Glomerular visceral epithelial cell (primary cell): Measurements from ENCODE around the gene DNPH1.

Experiments used
- DNase-seq: peaks from one replicate; pipeline ENCODE4 v3.0.0-alpha.2; 2016; ENCODE audit errors: extremely low spot score

Gene DNPH1

GRCh38 chr6:43263314-43264178 lies 34.3 kb upstream of the DNPH1 start:
- DNase-seq = peak; percentile 72

DNA sequence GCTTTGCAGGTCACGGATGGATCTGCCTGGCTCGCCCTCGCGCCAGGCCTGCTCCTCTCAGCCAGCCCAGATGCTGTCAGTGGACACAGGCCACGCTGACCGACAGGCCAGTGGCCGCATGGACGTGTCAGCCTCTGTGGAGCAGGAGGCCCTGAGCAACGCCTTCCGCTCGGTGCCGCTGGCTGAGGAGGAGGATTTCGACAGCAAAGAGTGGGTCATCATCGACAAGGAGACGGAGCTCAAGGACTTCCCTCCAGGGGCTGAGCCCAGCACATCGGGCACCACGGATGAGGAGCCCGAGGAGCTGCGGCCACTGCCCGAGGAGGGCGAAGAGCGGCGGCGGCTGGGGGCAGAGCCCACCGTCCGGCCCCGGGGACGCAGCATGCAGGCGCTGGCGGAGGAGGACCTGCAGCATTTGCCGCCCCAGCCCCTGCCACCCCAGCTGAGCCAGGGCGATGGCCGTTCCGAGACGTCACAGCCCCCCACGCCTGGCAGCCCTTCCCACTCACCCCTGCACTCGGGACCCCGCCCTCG lies 33.6 kb upstream of the DNPH1 start:
- no peak for DNase-seq

DNA sequence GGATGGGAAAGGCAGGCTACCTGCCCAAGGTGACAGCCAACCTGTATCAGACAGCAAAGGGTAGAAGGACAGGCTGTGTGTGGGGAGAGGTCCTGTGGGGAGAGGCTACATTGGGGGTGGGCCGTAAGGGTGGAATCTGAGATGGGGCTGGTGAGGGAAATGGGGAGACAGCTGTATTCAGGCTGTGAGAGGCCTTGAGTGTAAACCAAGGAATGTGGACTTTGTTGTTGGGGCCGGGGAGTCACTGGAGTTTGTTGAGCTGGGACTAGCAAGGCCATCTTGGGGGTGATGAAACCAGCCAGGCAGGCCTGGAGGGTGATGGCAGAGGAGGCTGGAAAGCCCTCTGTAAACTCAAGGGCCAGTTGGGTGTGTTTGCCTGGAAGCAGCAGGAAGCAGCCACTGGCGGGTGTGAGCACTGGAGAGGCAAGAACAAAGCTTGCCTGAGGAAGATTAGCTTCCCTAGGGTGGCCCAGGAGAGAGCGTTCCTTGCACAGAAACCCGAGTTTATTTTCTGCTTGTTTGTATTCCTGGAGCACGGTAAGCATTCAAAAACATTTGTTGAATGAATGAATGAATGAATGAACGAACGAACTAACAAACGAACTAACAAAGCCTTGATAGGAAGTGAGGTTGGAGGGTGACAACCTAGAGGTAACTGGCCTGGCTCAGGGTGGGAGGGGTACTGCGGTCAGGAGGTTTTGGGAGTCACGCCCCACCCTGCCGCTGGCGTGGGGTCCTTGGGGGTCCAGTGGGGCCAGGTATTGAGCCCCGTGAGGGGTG lies 32.9 kb upstream of the DNPH1 start:
- no peak for DNase-seq

DNA sequence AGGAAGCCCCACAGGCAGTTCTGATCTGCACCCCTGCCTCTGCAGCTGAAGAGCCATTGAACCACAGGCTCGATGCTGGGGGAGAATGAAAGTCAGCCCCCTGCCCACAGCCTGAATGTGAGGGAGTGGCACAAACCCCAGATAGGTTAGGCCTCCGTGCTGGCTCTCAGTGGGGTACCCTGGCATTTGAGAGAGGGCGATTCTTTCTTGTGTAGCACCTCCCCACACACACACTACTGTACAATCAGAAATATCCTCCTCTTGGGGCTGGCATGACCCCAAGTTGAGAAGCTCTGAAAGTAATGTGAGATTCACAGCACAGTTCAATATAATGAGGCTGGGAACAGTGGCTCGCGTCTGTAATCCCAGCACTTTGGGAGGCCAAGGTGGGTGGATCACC lies 31.9 kb upstream of the DNPH1 start:
- DNase-seq = no peak

DNA sequence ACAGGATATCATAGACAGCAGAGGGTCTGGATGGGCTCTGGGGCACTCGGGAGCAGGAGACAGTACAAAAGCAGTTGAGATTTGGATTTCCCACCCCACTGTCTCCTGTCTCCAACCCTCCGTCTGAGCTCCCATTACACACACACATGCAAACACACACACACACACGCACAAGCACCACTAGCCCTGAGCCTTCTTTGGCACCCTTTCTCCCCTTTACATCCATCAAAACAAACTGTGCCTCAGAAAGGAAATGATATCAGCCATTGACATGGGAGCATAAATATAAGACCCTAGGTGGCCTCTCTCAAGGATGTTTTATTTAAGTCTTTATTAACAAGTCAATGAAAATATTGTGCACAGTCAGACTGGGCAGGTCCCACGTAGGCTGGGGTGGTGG lies 31.5 kb upstream of the DNPH1 start:
- DNase-seq = no peak

DNA sequence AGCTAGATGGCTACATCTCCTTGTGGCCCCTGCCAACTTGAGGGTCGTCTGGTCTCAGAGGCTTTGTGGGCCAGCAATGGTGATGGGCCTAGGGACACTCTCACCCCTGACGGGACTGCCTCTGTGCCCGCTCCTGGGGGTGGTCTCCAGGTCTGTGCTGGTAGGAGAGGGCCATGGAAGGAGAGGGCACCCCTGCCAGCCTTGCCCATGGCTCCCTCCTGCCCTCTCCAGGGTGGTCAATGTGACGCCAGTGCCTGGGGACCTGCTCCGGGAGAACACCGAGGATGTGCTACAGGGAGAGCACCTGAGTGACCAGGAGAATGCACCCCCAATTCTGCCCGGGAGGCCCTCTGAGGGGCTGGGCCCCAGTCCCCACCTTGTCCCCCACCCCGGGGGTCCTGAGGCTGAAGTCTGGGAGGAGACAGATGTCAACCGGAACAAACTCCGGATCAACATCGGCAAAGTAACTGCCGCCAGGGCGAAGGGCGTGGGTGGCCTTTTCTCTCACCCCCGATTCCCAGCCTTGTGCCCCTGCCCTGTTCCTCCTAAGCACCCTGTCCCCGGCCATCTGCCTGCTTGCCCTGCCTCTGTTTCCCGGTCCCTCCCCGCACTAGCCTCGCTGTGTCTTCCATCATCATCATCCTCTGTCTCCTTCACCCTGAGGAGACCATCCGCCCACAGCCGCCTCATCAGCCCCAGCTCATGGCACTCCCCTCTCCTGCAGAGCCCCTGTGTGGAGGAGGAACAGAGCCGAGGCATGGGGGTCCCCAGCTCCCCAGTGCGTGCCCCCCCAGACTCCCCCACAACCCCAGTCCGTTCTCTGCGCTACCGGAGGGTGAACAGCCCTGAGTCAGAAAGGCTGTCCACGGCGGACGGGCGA lies 29.8 kb upstream of the DNPH1 start:
- DNase-seq = no peak

GRCh38 chr6:43258180-43258579 lies 28.9 kb upstream of the DNPH1 start:
- no peak for DNase-seq

DNA sequence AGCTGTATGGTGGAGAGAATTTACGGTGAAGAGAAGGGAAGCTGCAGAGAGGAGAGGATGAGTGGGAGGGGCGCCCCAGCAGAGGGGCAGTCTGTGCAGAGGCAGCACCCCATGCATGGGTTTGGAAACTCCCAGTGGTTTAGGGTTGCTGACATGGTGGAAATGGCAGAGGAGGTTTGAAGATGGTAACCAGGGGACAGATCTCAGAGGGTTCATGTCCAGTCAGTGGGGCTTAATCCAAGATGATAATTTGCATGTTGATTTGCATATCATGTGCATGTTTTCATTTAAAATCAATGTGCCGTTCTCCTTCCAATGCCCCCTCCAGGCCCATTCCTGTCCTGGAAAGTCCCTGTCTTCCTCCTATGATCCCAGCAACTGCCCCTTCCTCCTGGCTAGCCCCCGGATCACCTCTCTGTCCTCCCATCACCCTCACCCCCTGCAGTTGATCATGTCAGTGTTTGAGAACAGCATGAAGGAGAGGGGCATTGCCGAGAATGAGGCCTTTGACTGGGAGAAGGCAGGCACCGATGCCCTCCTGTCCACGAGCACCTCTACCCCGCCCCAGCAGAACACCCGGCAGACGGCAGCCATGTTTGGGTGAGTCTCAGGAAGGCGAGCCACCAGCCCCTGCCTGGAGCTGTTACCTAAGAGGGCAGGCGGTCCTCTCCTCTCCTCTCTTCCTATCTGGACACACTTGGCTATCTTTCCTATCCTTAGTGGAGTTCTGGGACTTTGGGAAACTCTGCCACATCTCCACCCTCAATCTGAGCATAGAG lies 28.3 kb upstream of the DNPH1 start:
- DNase-seq = no peak

DNA sequence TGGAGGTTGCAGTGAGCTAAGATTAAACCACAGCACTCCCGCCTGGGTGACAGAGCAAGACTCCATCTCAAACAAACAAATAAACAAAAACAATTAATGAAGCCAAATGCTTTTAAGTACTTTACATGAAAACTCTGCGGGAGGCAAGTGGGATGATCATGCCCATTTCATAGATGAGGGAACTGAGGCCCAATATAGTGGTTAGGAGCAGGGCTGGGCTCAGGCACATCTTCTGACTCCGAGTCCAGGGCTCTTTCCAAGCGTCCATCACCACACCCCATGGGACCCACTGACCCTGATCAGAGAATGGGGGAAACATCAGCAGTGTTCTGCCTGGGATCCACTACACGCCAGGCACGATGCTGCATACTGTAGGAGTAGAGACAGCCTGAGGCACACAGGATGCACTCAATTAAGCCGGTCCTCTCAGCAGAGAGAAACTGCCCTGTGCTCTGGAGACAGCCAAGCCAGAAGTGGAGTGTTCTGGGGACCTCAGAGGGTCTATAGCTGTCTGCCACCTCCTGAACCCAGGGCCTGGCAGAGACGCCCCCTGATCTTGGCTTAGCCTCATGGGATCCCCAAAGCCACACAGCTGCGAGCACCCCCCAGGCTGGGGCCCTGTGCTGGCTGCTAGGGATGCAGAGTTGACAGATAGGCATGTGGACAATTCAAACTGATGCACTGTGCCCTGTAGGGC lies 27.5 kb upstream of the DNPH1 start:
- DNase-seq = no peak

GRCh38 chr6:43255408-43256054 lies 26.2 kb upstream of the DNPH1 start:
- DNase-seq = no peak

DNA sequence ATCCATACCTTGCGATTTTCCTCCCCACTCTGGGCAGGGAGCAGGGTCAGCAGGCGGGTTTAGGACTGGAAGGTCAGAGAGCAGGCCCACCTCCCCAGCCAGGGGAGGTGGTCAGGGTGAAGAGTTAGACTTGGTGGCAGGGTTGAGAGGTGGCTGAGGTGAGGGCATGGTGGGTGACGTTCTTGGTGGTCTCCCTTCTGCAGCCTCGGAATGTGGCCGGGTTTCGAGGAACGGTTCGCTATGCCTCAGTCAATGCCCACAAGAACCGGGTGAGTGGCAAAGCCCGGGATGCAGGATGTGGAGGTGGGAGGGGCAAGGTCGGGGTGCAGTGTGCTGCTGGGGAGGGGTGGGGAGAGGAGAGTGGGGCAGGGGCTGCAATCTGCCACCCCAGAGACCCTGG lies 25.6 kb upstream of the DNPH1 start:
- no peak for DNase-seq

DNA sequence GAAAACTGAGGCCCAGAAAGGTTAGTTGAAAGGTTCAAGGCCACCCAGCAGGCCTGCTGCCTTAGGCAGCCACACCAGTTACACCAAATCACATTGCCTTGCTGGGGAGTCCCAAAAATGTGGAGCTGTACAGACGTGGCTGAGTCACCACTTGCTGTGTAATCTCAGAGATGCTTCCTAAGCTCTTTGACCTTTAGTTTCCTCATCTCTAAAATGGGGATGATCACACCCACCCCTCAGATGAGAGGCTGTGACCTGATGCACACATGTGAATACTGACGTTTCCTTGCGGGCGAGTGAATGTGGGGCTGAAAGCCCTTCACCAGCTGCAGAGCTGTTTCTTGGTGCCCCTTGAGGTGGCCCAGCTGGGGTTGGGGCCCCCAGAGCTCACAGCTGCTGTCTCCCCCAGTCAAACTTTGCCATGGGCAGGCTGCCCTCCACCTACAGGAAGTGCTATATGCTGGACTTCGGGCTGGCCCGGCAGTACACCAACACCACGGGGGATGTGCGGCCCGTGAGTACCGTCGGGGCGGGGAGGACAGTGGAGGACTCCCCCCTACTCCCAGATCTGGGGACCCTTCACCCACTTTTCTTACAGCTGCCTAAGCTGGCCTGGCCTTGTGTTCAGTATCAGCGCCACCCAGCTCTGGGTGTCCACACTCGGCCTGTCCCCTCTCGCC lies 25.0 kb upstream of the DNPH1 start:
- DNase-seq = no peak

DNA sequence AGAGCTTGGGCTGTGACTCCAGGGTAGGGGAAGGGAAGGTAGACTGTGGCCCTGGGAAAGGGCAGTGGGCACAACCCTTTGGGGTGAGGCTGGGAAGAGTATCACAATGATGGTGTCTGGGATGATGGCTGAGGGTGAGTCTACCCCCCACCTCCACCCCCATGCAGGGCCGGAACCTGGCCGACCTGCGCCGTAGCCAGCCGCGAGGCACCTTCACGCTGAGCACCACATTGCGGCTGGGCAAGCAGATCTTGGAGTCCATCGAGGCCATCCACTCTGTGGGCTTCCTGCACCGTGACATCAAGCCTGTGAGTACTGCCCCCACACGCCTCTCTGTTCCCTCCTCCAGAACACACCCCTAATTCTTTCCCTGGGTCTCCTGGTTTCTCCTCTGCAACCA lies 24.1 kb upstream of the DNPH1 start:
- no peak for DNase-seq

- DNase-seq = no peak
Measured at GRCh38 chr6:43250992-43251373, 21.7 kb upstream of the DNPH1 start.

GRCh38 chr6:43248791-43249190 lies 19.5 kb upstream of the DNPH1 start:
- no peak for DNase-seq

- DNase-seq = no peak
Measured at GRCh38 chr6:43248101-43248500, 18.8 kb upstream of the DNPH1 start.

GRCh38 chr6:43247114-43247999 lies 18.1 kb upstream of the DNPH1 start:
- DNase-seq = peak; percentile 65
